GM23248 (cell line): ENCODE data around the gene NUP93.

Experiments
- EZH2 ChIP-seq: fragments of 200-600 bp; sonication (generic); IDR thresholded peaks from 2 replicates; pipeline ENCODE4 v1.6.1; 2018; ENCODE audit warnings: antibody characterized with exemption, mild to moderate bottlenecking; ENCODE audit not compliant: insufficient read depth, poor library complexity, severe bottlenecking
- EZH2phosphoT487 ChIP-seq: fragments of 200-600 bp; sonication (generic); IDR thresholded peaks from 2 replicates; pipeline ENCODE4 v1.6.1; 2018; ENCODE audit warnings: antibody characterized with exemption, moderate library complexity, mild to moderate bottlenecking, low read depth; ENCODE audit not compliant: insufficient read depth

- TF ChIP-seq EZH2 (no peak), EZH2phosphoT487 (no peak)
These were observed 20.4 kb upstream of the NUP93 start for GRCh38 chr16:56709443-56710040.
